ENCODE data around the gene GLRX5.
"Not testable (repeated sequence)": the region's sequence is repeated elsewhere in the genome, so short reads cannot be mapped to it uniquely, and the experiment has no call there.

Gene GLRX5

GRCh38 chr14:95503365-95504134 is 31.3 kb upstream of the GLRX5 start:
- no peak for DNase-seq (ENCODE audit: low read depth in 1 of 2, low spot score in 1 of 2)
- in situ Hi-C loops (cut with HindIII; ENCODE audit: low pct_unique_long_range_greater_than_20kb, low sequenced_read_pairs) = no loop called here
- no peak for TF ChIP-seq JUND (IDR thresholded peaks at IDR 0.05; ENCODE audit: low read depth)

- TF ChIP-seq JUND (IDR thresholded peaks at IDR 0.05; ENCODE audit: low read depth) = no peak
- in situ Hi-C loops (cut with HindIII; ENCODE audit: low pct_unique_long_range_greater_than_20kb, low sequenced_read_pairs) = no loop called here
- DNase-seq (ENCODE audit: low read depth in 1 of 2, low spot score in 1 of 2) = no peak
Observed at GRCh38 chr14:95504135-95505029, 30.5 kb upstream of the GLRX5 start.

- no peak for TF ChIP-seq JUND (IDR thresholded peaks at IDR 0.05; ENCODE audit: low read depth)
- DNase-seq (ENCODE audit: low read depth in 1 of 2, low spot score in 1 of 2) = no peak
- in situ Hi-C loops (cut with HindIII; ENCODE audit: low pct_unique_long_range_greater_than_20kb, low sequenced_read_pairs) = no loop called here
Observed at GRCh38 chr14:95505030-95505589, 29.7 kb upstream of the GLRX5 start.

- no peak for TF ChIP-seq JUND (IDR thresholded peaks at IDR 0.05; ENCODE audit: low read depth)
Observed at GRCh38 chr14:95507174-95507573, 27.7 kb upstream of the GLRX5 start.

GRCh38 chr14:95507701-95508103 is 27.1 kb upstream of the GLRX5 start:
- no peak for DNase-seq (ENCODE audit: low read depth in 1 of 2, low spot score in 1 of 2)
- TF ChIP-seq JUND (IDR thresholded peaks at IDR 0.05; ENCODE audit: low read depth) = no peak
- in situ Hi-C loops (cut with HindIII; ENCODE audit: low pct_unique_long_range_greater_than_20kb, low sequenced_read_pairs) = no loop called here

More at GRCh38 chr14:95507174-95507573, 27.7 kb upstream of the GLRX5 start:
- peak; percentile 55 to 87 for DNase-seq (ENCODE audit: low read depth in 1 of 2, low spot score in 1 of 2)
- in situ Hi-C loops (cut with HindIII; ENCODE audit: low pct_unique_long_range_greater_than_20kb, low sequenced_read_pairs) = no loop called here

- in situ Hi-C loops (cut with HindIII; ENCODE audit: low pct_unique_long_range_greater_than_20kb, low sequenced_read_pairs) = no loop called here
- TF ChIP-seq JUND (IDR thresholded peaks at IDR 0.05; ENCODE audit: low read depth) = no peak
- DNase-seq (ENCODE audit: low read depth in 1 of 2, low spot score in 1 of 2) = no peak
Observed at GRCh38 chr14:95508377-95508776, 26.5 kb upstream of the GLRX5 start.

- in situ Hi-C loops (cut with HindIII; ENCODE audit: low pct_unique_long_range_greater_than_20kb, low sequenced_read_pairs) = no loop called here
- no peak for TF ChIP-seq JUND (IDR thresholded peaks at IDR 0.05; ENCODE audit: low read depth)
- DNase-seq (ENCODE audit: low read depth in 1 of 2, low spot score in 1 of 2) = no peak
Observed at GRCh38 chr14:95509495-95509894, 25.4 kb upstream of the GLRX5 start.

GRCh38 chr14:95510344-95510743 is 24.5 kb upstream of the GLRX5 start:
- in situ Hi-C loops (cut with HindIII; ENCODE audit: low pct_unique_long_range_greater_than_20kb, low sequenced_read_pairs); DNase-seq (ENCODE audit: low read depth in 1 of 2, low spot score in 1 of 2): not testable (repeated sequence)

- no peak for TF ChIP-seq JUND (IDR thresholded peaks at IDR 0.05; ENCODE audit: low read depth)
- in situ Hi-C loops (cut with HindIII; ENCODE audit: low pct_unique_long_range_greater_than_20kb, low sequenced_read_pairs) = no loop called here
Observed at GRCh38 chr14:95510804-95511203, 24.0 kb upstream of the GLRX5 start.

GRCh38 chr14:95511687-95512086 is 23.2 kb upstream of the GLRX5 start:
- no peak for DNase-seq (ENCODE audit: low read depth in 1 of 2, low spot score in 1 of 2)
- in situ Hi-C loops (cut with HindIII; ENCODE audit: low pct_unique_long_range_greater_than_20kb, low sequenced_read_pairs) = no loop called here
- no peak for TF ChIP-seq JUND (IDR thresholded peaks at IDR 0.05; ENCODE audit: low read depth)

More at GRCh38 chr14:95510804-95511203, 24.0 kb upstream of the GLRX5 start:
- DNase-seq (ENCODE audit: low read depth in 1 of 2, low spot score in 1 of 2) = no peak

- in situ Hi-C loops (cut with HindIII; ENCODE audit: low pct_unique_long_range_greater_than_20kb, low sequenced_read_pairs) = no loop called here
- no peak for DNase-seq (ENCODE audit: low read depth in 1 of 2, low spot score in 1 of 2)
- TF ChIP-seq JUND (IDR thresholded peaks at IDR 0.05; ENCODE audit: low read depth) = no peak
Observed at GRCh38 chr14:95513291-95513690, 21.6 kb upstream of the GLRX5 start.

GRCh38 chr14:95514131-95515079 is 20.4 kb upstream of the GLRX5 start:
- in situ Hi-C loops (cut with HindIII; ENCODE audit: low pct_unique_long_range_greater_than_20kb, low sequenced_read_pairs) = no loop called here
- DNase-seq (ENCODE audit: low read depth in 1 of 2, low spot score in 1 of 2) = peak in 1 of 2 experiments; percentile 26
- no peak for TF ChIP-seq JUND (IDR thresholded peaks at IDR 0.05; ENCODE audit: low read depth)

Data from T47D (cell line).